ENCODE measurements around the gene GPR83. TPM values are rescaled to one million over a fixed set of nuclear protein-coding genes. Genes with fewer than 3 reads are reported as not detected.

The GPR83 gene
- total RNA-seq, 1 experiment from 2014 or later, result 0.06 TPM

GRCh38 chr11:94405062-94405833 is 4.0 kb upstream of the GPR83 start:
- Histone ChIP-seq H3K27ac (ENCODE audit: low read depth, low read length, poor library complexity, severe bottlenecking) (no peak overlapping the region), H3K4me3 (ENCODE audit: low read depth, low read length, poor library complexity, severe bottlenecking) (no peak overlapping the region), H3K27me3 (replicated peaks; ENCODE audit: insufficient read depth, low read depth, low read length, poor library complexity) (peaks cover 27% of the 10 kb centered on the region), H3K36me3 (ENCODE audit: insufficient read depth, low read length, poor library complexity, severe bottlenecking) (no peaks in the 10 kb centered on the region), H3K9me3 (ENCODE audit: low read depth, low read length, poor library complexity, severe bottlenecking) (no peaks in the 10 kb centered on the region), H3K4me1 (ENCODE audit: insufficient read depth, low read length, poor library complexity, severe bottlenecking) (peaks cover 13% of the 10 kb centered on the region)
- ChIA-PET POLR2A (ENCODE audit: low non-redundant PET) (no interaction called here), CTCF (no interaction called here)
- no TSS peak for BruUV-seq (replicated peaks)
- DNase-seq (ENCODE audit: low spot score), result no peak
- intact Hi-C loops (cut with micrococcal nuclease; ENCODE audit: unreplicated experiment), result no loop called here
- no peak for TF ChIP-seq EZH2 (IDR thresholded peaks at IDR 0.05; ENCODE audit: borderline replicate concordance, low read depth, low read length, poor library complexity, severe bottlenecking)
- TF ChIP-seq, protein P1, sequence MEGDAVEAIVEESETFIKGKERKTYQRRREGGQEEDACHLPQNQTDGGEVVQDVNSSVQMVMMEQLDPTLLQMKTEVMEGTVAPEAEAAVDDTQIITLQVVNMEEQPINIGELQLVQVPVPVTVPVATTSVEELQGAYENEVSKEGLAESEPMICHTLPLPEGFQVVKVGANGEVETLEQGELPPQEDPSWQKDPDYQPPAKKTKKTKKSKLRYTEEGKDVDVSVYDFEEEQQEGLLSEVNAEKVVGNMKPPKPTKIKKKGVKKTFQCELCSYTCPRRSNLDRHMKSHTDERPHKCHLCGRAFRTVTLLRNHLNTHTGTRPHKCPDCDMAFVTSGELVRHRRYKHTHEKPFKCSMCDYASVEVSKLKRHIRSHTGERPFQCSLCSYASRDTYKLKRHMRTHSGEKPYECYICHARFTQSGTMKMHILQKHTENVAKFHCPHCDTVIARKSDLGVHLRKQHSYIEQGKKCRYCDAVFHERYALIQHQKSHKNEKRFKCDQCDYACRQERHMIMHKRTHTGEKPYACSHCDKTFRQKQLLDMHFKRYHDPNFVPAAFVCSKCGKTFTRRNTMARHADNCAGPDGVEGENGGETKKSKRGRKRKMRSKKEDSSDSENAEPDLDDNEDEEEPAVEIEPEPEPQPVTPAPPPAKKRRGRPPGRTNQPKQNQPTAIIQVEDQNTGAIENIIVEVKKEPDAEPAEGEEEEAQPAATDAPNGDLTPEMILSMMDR (conservative IDR thresholded peaks at IDR 0.05; ENCODE audit: low read depth, low read length), result no peak

DNA sequence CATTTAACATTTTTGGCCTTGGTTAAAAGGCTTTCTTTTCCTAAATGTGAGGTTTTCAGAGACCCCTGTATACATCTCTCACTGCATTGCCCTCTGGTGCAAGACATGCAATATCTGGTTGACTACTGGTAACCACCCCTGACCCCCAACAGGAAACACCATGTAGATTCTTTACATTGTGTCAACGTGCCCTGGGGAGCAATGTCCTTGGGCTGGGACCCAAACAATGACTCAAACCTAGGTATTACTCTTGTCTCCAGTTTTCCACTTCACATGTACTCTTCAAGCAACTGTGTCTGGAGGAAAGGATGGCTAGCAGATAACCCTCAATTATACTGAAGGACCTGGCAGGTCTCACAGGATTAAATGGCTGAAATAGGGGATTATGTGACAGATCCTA is 1.1 kb upstream of the GPR83 start:
- POLR2A ChIA-PET (ENCODE audit: low non-redundant PET), result no interaction called here

DNA sequence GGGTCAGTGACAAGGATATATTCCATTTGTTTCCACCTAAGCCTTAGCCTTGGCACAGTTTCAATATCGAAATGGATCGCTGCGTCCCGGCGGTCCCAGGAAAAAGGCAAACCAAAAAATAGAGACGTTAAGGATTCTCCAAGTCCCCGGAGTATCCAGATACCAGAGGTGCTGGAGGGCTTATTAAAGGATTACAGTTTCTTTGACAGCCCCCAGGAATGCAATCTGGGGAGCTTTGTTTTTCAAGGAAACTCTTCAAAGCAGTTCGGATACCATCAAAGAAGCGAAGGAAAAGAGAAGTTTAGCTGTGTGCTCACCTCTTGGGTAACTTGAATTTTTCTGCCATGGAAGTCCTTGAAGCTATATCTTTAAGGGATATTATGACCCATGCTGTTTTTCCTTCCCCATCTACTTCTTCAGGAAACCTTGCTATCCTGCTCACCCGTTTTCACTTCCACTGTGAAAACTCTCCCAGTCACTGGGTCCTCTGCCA is 600 bp upstream of the GPR83 start:
- Histone ChIP-seq H3K4me1 (ENCODE audit: insufficient read depth, low read length, poor library complexity, severe bottlenecking) (peaks cover 13% of the 10 kb centered on the region), H3K27ac (ENCODE audit: low read depth, low read length, poor library complexity, severe bottlenecking) (no peak overlapping the region), H3K4me3 (ENCODE audit: low read depth, low read length, poor library complexity, severe bottlenecking) (peak overlapping the region; percentile 45), H3K27me3 (replicated peaks; ENCODE audit: insufficient read depth, low read depth, low read length, poor library complexity) (peaks cover 52% of the 10 kb centered on the region), H3K36me3 (ENCODE audit: insufficient read depth, low read length, poor library complexity, severe bottlenecking) (no peaks in the 10 kb centered on the region), H3K9me3 (ENCODE audit: low read depth, low read length, poor library complexity, severe bottlenecking) (no peaks in the 10 kb centered on the region)
- ChIA-PET POLR2A (ENCODE audit: low non-redundant PET) (no interaction called here), CTCF (no interaction called here)
- no TSS peak for BruUV-seq (replicated peaks)
- TF ChIP-seq, protein P1 (conservative IDR thresholded peaks at IDR 0.05; ENCODE audit: low read depth, low read length), result no peak
- no peak for TF ChIP-seq EZH2 (IDR thresholded peaks at IDR 0.05; ENCODE audit: borderline replicate concordance, low read depth, low read length, poor library complexity, severe bottlenecking)
- DNase-seq (ENCODE audit: low spot score), result no peak
- intact Hi-C loops (cut with micrococcal nuclease; ENCODE audit: unreplicated experiment), result no loop called here

More for the DNA sequence above, 1.1 kb upstream of the GPR83 start:
- H3K36me3 ChIP-seq (ENCODE audit: insufficient read depth, low read length, poor library complexity, severe bottlenecking), result no peaks in the 10 kb centered on the region
- peaks cover 13% of the 10 kb centered on the region for H3K4me1 ChIP-seq (ENCODE audit: insufficient read depth, low read length, poor library complexity, severe bottlenecking)
- TF ChIP-seq, protein P1 (conservative IDR thresholded peaks at IDR 0.05; ENCODE audit: low read depth, low read length), result no peak
- TF ChIP-seq EZH2 (IDR thresholded peaks at IDR 0.05; ENCODE audit: borderline replicate concordance, low read depth, low read length, poor library complexity, severe bottlenecking), result no peak
- DNase-seq (ENCODE audit: low spot score), result no peak
- CTCF ChIA-PET, result no interaction called here
- peaks cover 52% of the 10 kb centered on the region for H3K27me3 ChIP-seq (replicated peaks; ENCODE audit: insufficient read depth, low read depth, low read length, poor library complexity)
- no peak overlapping the region for H3K4me3 ChIP-seq (ENCODE audit: low read depth, low read length, poor library complexity, severe bottlenecking)
- no peak overlapping the region for H3K27ac ChIP-seq (ENCODE audit: low read depth, low read length, poor library complexity, severe bottlenecking)
- no peaks in the 10 kb centered on the region for H3K9me3 ChIP-seq (ENCODE audit: low read depth, low read length, poor library complexity, severe bottlenecking)
- BruUV-seq (replicated peaks), result no TSS peak
- intact Hi-C loops (cut with micrococcal nuclease; ENCODE audit: unreplicated experiment), result no loop called here

Data from A673 (cell line).